GM18907 (cell line): ENCODE results near the gene UQCR11.
A peak's percentile ranks its signal among the peaks of the same experiment; 100 is the strongest.

Experiments used
- ATAC-seq: cut with Tn5 transposase; IDR thresholded peaks from one replicate; pipeline ENCODE4 v1.9.1; 2021; ENCODE audit warnings: mild to moderate bottlenecking, moderate library complexity; ENCODE audit not compliant: unreplicated experiment

Gene UQCR11

GRCh38 chr19:1572795-1573194, 32.5 kb downstream of the UQCR11 start:
- ATAC-seq = no peak

- no peak for ATAC-seq
Measured at GRCh38 chr19:1571358-1571757, 33.9 kb downstream of the UQCR11 start.

DNA sequence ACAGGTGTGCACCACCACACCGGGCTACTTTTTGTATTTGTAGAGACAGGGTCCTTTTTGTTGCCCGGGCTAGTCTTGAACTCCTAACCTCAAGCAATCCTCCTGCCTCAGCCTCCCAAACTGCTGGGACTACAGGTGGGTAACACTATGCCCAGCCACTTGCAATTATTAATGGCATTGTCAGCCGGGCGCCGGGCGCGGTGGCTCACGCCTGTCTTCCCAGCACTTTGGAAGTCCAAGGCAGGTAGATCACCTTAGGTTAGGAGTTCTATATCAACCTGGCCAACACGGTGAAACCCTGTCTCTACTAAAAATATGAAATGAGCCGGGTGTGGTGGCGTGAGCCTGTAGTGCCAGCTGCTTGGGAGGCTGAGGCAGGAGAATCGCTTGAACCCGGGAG, 34.4 kb downstream of the UQCR11 start:
- ATAC-seq = no peak

DNA sequence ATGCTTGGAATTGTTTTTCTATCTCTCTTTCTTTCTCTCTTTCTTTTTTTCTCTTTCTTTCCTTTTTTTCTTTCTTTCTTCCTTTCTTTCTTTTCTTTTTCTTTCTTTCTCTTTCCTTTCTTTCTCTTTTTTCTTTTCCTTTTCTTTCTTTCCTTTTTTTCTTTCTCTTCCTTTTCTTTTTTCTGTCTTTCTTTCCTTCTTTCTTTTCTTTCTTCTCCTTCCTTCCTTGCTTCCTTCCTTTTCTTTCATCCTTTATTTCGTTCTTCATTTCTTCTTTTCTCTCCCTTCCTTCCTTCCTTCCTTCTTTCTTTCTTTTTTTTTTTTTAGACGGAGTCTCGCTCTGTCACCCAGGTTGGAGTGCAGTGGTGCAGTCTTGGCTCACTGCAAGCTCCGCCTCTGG, 35.3 kb downstream of the UQCR11 start:
- no peak for ATAC-seq

DNA sequence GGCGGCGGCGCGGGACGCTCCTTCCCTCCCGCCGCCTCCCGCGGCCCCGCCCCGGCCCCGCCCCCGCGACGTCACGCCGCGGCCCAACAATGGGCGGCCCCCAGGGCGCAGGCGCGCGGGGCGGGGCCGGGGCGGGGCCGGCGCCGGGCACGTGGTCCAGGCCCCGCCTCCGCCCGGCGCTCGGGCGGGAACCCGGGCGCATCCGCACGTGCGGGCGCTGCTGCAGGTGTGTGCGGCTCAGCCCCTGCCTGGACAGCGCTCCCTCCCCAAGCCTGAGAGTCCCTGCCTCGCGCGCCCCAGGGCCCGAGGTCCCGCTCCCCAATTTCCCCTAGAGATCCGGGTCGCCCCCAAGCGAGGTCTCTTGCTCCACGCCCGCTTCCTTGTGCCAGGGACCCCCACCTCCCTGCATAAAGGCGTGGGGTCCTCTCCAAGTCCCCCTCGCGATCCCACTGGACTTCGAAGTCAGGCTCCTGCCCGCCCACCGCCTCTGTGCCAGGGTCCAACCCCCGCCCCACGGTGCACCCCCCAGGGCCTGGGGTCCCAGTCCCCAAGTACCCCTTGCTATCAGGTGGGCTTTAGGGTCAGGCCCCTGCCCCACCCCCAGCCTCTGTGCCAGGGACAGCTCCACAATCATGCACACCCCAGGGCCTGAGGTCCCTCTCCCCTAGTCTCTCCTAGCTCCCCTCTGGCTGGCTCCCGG, 36.8 kb downstream of the UQCR11 start, which contains the start of gene MEX3D:
Gene MEX3D, minus strand, starts transcription at position 6 of the 700 bp plus-strand sequence. CDS start 267 bp downstream, outside the sequence.
- peak; percentile 54 for ATAC-seq

- no peak for ATAC-seq
Measured at GRCh38 chr19:1567848-1568227, 37.4 kb downstream of the UQCR11 start.

- ATAC-seq = no peak
Measured at GRCh38 chr19:1567116-1567847, 38.0 kb downstream of the UQCR11 start.

DNA sequence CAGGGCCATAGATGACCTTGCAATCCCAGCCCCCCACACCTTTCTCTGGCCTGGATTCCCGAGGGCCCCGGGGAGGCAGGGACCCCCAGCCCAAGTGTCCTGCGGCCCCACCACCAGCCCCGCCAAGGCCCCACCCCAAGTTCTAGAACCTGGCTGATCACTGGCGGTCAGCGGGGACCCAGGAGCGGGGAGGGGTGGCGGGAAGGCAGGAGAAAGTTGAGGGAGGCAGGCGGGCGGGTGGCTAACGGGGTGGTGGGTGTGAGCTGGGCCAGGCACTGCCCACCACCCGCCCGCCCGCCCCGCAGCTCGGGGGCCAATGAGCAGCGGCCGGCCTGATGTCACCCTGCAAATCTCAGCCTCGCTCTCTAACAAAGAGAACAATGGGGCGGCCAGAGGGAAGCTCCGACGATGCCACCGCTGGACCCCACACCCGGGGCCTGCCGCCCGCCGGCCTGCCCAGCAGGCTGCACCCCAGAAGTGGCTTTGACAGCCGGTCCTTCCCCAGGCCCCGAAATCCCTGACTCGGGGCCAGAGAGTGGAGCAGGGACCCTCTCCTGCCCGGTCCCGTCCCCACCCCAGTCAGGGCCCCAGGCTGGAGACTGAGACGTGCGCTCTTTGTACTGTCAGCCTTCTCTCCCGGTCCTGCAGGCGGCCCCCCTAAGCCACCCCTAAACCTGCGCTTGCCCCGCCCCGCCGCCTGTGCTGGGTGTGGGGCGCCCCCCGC, 38.7 kb downstream of the UQCR11 start:
- no peak for ATAC-seq

DNA sequence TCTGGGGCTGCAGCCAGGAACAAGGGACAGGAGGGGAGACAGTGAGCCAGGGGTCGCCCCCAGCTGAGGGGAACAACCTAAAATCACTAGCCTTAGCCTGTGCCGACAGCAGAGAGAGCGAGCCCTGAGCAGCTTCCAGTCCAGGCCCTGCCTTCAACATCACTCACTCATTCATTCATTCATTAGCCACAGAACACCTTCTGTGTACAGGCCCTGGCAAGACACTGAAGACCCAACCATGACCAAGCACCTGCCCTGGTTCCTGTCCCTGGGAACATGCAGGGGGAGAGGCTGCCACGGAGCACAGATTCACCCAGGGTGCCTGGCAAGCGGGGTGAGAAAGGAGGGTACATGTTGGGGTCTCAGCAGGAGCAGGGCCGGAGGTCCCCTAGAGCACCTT, 42.0 kb downstream of the UQCR11 start:
- ATAC-seq = no peak

- ATAC-seq = no peak
Measured at GRCh38 chr19:1561236-1561842, 43.9 kb downstream of the UQCR11 start.

GRCh38 chr19:1560286-1560882, 44.9 kb downstream of the UQCR11 start:
- no peak for ATAC-seq

GRCh38 chr19:1558552-1558951, 46.7 kb downstream of the UQCR11 start:
- no peak for ATAC-seq

GRCh38 chr19:1556390-1557070, 48.7 kb downstream of the UQCR11 start:
- no peak for ATAC-seq

DNA sequence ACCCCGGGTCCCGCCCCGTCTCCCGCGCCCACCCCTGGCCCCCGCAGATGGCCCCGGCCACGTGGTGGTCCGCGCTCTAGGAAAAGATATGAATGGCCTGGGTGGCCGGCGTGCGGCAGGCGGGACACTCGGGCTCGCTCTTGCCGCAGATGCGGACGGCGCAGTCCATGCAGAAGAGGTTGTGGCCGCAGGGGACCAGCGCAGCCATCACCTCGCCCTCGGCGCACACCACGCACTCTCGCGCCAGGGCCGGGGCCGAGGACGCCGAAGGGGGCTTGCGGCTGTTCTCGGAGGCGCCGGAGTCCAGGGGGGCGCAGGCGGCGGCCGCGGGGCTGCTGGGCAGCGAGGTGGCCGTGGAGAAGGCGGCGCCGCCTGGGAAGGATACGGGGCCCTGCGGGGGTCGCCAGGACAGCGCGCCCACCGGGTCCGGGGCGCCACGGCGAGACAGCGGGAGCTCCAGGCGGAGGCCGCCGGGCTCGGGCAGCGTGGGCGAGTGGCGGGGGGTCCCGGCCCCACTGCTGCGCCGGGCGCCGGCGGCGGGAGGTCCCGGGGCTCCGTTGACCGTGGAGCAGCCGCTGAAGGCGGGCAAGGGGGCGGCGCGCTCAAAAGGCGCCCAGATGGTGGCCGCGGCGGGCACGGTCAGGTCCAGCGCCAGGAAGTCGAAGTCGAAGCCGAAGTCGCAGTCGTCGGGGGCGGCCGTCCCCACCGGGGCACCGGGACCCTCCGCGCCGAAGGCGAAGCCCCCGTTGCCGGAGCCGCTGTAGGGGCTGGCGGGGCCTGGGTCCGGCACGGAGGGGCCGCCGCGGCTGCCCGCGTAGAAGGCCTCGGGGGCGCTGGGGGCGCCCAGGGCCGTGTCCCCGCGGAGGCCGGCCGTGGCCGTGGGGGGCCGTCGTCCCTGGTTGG, 49.5 kb downstream of the UQCR11 start:
- no peak for ATAC-seq

DNA sequence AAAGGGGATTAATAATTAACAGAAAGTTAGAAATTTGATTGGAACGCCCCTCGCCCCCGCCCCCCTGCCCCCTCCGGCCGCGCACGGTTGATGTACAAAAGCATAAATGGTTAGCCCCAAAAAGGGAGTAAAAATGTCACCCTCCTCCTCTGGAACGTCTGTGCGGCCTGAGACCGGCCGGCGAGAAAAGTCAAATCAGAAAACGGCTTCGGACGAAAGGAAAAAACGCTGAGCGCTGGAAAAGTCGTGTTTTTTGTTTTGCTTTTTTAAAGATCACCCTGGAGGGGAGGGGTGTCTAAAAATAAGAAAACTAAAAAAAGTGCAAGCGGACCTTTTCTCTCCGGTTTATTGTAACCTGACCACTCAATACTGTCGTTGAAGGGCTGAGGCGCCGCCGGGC, 50.3 kb downstream of the UQCR11 start:
- no peak for ATAC-seq

- no peak for ATAC-seq
Measured at GRCh38 chr19:1553415-1553814, 51.8 kb downstream of the UQCR11 start.

- no peak for ATAC-seq
Measured at GRCh38 chr19:1551068-1552040, 53.9 kb downstream of the UQCR11 start.

GRCh38 chr19:1549332-1549945, 55.8 kb downstream of the UQCR11 start:
- ATAC-seq = no peak
